Stimulated activated CD8-positive, alpha-beta memory T cell treated with anti-CD3 and anti-CD28 coated beads, Interleukin-7, amount 100 ng/mL, for 4 hours (primary cell): ENCODE results near the gene JMJD4.
A peak's percentile ranks its signal among the peaks of the same experiment; 100 is the strongest.
"Not testable (repeated sequence)": the region's sequence is repeated elsewhere in the genome, so short reads cannot be mapped to it uniquely, and the experiment has no call there.

ENCODE experiments used
- DNase-seq, 2 donors: peaks; one replicate each; pipeline ENCODE4 v3.0.0-alpha.2; 2020; ENCODE audit warnings: low read depth in 2 of 2

The JMJD4 gene

DNA sequence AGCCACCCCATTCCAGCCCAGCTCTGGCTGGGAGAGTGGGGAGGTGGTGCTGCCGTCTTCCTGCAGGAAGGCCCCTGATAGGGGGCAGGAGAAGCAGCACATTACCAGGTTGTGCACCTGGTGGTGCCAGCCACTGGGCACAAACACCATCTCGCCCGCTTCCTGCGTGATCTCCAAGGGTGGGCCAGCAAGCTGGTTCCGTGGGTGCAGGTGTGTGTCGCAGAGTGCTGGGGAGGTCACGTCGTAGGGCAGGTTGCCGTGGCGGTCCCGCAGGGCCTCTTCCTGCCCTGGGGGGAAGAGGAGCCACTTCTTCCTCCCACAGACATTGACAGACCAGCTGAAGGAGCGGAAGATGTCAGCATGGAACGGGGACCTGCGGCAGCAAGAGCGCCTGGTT lies 1.8 kb downstream of the JMJD4 start:
- DNase-seq: no peak

DNA sequence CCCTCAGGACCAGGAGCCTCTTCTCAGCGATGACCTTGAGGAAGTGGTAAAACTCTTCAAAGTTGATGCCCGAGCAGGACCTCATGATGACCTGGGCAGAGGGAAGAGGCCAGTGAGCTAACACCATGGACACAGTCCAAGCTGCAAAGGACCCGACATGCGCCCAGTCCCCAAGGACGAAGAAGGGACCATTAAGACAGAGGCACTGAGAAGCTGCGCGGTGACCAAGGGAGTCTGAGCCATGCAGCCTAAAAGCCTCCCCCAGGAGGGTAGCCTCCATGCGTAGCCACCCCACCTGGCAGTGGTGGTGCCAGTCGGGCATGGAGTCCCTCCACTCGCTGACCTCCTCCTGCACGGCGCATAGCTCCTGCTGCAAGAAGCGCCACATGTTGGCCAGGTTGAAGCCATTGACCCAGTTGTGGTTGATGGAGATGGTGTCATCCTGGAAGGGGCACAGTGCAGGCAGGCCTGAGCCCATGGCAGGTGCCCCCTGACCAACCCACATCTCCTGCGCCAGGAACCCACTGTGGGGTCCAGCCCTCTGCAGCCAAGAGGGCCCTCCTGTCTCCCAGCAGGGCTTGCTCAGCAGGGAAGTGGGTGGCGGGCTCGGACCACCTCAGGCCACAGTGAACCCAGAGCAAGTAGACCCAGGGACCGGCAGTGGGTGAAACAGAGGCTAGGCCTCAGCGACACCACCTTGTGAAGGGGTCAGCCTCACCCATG lies 2.4 kb downstream of the JMJD4 start:
- DNase-seq: no peak

DNA sequence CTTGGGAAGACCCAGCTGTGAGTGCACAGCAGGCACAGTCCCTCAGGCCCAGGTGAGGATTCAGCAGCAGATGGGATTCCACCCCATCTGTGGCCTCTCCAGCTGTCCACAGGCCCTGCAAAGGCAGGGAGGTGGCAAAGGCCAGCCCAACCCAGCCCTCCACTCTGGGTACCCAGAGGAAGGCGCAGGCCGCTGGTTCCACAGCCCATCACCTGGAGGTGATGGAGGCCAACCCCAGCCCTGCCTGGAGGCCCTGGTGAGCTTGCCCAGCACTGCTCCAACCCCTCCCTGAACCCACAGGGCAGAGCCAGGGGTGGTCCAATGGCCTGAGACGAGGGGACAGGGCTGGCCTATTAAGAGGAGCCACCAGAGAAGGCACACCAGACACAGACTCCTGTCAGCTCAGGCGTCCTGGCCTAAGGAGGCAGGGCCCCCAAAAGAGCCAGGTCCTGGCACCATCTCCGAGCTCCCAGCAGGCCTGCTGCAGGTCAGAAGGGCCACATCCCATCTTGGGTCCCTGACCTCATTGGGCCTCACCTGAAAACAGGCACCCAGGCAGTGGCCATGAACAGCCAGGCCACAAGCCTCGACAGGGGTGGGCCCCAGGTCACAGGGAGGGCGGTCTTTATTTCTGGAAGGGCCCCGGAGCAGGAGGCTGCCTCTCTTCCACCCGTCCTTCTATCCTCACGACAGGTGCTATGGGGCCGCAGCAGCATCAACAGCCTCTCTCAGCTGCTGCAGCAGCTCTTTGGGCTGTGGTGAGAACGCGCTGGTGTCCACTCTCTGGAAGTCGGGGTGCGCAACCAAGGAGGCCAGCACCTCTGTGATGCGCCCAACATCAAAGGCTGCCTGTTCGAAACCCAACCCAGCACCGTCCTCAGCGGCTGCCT lies 3.2 kb downstream of the JMJD4 start:
- no peak for DNase-seq

DNA sequence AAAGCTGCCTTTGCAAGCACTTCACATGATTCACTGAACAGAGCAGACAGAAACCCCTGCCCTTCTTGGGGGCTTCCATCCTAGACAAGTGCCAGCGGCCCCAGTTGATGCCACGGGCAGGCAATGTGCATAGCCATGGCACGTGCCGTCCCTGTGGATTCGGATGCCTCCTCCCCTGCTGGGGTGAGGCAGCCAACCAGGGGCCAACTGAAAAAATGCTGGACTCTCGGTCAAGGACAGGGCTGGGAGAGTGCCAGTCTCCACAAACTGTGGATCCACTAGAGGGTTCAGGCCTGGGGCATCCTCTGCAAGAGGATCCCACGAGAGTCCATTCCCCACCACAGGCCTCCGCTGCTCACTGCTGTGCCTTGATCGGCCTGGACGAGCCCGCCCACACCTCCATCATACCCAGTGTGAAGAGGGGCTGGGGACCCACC lies 3.8 kb downstream of the JMJD4 start:
- no peak for DNase-seq

DNA sequence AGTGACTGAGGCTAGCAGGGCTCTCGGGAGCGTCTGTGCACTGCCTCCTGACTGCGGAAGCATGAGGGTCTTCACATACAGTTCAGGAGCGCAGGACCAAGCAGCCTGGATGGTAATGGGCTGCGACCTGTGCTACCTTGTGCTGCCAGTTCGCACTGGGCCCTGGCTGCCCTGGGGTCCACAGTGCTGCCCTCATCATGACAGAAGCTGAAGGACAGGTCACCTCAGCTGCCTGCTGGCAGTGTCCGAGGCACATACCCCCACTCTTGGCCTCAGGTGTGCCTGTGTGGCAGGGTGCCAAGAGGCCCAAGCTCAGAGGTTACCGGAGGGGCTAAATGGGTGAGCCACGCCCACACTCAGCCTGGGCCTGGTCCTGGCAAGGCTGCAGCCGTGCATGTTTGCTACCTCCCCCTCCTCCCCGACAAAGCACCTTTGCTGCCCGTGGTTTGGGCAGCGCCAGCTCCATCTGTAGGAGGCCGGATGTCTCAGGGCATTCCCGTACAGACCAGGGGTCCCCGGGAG lies 4.4 kb downstream of the JMJD4 start:
- no peak for DNase-seq

DNA sequence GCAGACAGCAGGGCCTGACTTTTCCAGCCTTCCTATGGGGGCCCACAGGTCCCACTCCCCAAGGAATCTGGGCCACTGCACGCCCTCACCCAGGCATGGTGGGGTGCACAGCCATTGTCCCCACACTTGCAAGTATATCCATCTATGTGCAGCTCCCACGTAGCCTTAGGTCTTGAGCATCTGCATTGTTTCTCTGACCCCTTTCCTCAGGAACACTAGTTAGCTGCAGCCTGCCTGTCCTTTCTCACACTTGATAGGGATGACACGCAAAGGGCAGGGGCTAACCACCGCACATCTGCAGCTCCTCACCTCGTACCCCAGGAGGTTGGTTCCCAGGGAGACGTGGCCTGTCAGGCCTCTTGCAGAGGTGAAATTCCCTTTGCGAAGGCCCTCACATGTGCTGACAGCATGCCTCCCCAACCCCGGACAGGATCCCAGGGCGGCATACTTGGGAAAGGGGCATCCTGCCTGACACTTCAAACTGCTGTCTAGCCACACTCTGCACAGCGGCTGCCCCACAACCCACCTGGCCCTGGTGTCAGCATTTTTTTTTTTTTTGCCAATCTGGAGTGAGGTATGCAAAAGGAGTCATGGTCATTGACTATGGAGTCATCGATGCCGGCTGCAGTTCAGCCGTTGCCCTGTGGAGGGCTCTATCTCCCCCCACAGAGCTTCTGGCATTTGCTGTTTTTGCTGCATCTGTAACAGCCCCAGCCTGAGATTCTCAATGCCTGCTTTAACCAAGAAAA lies 5.0 kb downstream of the JMJD4 start:
- DNase-seq: no peak

DNA sequence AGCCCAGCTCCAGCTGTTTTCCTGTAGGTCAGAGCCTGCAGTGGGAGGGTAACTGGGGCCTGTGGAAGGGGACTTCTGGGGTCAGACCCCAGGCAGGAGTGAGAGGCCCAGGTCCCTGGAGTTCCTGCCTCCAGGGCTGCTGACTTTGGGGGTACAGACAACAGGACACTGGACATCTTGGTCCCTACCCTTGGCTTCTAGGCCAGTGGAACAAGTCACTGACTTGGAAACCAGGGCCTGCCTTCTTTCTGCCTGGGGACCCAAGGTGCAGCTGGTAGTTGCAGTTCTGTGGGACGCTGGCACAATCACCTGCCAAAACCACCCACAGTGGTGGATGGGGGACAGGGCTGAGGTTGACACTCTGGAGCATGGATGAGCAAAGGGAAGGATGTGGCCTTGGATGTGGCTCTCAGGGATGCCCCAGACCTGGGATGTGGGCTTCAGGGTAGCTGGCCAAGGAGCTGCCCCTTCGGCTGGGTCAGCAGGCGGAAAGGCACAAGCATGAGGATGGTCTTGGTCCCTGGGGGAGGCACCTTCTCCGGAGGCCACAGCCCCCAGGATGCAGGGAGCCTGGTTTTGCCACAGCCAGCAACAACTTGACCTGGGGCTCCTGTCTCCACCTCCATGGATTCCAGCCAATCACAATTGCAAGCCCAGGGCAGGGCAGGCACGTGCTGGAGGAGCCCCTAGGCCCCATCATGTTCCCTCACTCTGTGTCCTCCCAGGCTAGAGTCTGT lies 5.8 kb downstream of the JMJD4 start:
- DNase-seq: no peak

DNA sequence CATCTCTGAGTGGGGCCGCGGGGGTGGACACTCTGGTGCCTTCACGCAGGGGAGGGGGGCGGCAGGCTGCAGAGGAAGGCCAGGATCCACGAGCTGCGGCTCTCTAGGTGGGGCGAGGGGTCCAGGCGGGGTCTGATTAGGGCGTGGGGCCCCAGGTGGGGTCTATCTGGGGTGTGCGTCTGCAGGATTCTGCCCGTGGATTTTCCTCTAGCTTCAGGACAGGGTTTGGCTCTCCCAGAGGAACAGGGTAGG lies 6.3 kb downstream of the JMJD4 start:
- DNase-seq: no peak

DNA sequence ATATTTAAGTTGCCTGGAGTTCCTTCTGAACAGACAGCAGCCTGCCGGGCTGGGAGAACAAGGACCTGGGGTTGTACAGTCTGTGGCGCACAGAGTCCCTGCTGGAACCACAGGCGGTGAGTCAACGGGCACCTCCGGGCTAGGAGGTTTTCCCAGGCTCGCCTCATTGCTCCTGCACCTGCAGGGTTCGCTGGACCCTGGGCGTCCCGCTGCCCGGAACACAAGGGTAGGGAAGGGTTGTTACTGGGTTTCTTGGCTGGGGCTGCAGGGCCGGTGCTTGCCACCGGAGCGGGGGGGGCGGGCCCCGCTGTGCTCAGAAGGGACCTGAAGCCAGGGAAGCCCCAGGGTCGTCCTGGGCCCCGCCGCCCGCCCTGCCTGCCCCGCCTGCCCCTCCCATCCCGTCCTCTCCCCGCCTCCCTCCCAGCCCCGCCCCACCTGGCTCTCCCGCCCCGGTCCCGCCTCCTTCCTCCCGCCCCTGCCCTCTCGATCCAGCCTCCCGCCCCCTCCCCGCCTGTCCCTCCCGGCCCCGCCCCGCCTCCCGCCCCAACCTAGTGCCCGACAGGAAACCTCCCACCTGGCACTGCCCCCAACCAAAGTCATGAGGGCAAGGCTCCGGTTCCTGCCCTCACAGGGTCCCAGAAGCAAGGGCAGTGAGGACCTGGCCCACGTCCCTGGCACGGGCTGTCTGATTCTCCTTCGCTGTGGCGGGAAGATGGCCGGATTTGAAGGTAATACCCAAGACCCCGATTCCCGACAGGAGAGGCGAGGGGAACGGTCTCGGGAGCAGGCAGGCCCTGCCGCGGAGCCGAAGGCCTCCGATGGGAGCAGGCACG lies 6.8 kb downstream of the JMJD4 start:
- DNase-seq: peak; percentile 21 to 65

DNA sequence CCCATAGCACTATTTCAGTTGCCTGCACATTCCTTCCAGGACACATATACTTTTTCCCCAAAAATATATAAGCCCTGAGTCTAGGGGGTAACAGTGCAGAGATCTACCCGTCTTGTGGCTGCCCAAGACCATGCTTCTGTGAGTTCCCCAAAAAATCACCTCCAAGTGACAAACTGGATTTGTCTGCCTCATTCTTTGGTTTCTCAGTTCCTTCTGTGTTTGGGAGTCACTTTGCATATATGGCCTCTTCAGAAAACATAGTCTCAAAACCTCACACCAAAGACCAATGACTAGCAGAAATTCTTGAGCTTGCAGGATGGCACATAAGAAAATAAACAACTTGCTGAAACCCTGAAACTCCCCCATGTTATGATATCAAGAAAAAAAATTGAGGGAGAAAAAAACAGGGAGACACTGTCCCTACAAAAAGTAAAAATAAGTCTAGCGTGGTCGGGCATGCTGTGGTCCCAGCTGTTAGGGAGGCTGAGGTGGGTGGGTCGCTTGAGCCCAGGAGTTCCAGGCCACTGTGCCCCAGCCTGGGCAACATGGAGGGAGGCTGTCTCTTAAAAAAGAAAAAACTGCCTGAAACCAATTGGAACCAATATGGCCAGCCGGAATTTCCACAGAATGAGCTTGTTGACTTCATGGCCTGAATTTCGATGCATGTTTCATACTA lies 8.0 kb downstream of the JMJD4 start:
- no peak for DNase-seq

DNA sequence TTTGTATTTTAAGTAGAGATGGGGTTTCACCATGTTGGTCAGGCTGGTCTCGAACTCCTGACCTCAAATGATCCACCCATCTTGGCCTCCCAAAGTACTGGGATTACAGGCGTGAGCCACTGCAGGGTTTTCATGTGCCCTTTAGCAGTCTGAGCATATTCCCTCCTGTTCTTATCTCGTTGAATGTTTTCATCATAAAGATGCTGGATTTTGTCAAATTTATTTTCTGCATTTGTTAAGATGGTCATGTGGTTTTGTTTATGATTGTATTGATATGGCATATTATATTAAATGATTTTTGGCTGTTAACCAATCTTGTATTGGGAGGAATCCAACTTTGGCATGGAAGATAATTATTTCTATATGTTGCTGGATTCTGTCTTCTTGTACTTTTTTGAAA lies 8.8 kb downstream of the JMJD4 start:
- DNase-seq: no peak

DNA sequence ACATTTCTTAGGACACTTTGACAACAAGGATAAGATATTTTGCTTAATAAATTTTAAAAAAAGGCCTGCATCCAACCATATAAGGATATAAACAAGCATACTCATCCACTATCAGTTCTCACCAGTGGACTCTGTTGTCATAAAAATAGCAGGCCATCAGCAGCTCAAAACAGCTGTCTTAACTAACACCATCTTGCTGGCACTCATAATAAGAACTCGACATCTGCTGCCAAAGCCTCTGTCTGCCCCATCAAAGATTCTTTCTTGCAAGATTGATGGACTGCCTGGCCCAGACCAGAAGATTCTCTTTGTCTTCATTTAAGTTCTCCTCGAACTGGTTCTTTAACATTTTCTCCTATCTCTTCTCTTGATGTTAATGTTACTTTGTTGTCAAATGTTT lies 10.1 kb downstream of the JMJD4 start:
- no peak for DNase-seq

DNA sequence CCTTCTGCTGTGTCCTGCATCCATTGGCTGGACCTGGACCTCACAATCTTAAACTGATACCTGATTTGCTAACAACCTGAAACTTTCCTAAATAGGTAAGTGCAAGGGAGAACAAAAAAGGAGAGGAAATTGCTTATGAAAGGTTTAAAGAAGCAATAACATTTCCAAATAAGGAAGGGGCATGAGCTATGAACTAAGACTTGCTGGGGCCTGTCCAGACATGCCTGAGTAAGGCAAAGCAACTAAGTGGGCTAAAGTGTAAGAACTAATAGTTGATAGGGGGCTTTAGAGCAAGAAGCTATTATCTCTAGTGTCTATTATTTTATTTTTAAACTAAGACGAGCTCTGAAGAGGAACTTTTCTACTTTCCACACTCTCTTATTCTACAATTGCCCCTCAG lies 11.6 kb downstream of the JMJD4 start:
- DNase-seq: no peak

DNA sequence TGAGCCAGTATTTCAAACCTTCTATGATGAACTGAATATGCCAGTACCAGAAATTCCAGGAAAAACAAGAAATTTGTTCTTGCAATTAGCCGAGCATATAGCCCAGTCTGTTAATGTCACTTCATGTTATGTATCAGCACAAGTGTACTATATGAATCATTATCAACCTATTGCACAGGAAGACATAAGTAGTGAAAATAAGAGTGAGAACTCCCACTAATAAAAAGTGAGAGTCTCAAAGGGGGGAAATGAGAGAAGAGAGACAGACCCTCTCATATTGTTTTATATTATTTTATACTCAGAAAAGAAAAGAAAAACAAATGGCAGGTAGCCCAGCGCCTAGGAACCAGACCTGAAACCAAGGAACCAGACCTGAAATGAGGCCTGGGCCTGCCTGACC lies 16.2 kb downstream of the JMJD4 start:
- no peak for DNase-seq

DNA sequence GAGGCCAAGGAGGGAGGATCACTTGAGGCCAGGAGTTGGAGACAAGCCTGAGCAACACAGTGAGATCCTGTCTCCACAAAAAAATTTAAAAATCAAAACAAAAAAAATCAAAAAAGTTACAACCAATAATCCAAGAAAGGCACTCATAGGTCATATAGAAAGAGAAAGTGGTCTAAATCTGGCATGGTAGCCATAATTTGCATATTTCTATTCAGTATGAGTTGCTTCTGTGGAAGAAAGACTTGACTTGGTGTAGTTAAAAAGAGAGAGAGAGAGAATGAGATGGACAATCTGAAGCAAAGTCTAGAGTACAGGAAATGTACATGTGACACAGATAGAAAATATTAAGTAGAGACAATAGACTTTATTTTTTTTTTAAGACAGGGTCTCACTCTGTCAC lies 22.5 kb downstream of the JMJD4 start:
- DNase-seq: no peak

DNA sequence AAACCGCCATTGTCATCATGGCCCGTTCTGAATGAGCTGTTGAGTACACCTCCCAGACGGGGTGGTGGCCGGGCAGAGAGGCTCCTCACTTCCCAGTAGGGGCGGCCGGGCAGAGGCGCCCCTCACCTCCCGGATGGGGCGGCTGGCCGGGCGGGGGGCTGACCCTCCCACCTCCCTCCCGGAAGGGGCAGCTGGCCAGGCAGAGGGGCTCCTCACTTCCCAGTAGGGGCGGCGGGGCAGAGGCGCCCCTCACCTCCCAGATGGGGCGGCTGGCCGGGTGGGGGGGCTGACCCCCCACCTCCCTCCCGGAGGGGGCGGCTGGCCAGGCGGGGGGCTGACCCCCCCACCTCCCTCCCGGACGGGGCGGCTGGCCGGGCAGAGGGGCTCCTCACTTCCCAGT lies 24.6 kb downstream of the JMJD4 start:
- DNase-seq: not testable (repeated sequence)

DNA sequence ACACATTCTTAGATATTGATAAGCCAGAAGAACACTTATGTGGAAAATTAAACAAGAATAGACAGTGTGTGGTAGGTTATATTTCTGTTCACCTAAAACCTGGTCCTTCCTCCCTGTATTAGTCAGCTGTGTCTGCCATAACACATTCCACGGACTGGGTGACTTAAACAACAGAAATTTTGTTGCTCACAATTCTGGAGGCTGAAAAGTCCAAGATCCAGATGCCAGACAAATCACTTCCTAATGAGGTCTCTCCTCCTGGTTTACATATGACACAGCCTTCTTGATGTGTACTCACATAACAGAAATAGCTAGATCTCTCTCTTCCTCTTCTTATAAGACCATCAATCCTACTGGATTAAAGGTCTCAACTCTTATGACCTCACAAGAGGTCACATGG lies 25.7 kb downstream of the JMJD4 start:
- DNase-seq: no peak

DNA sequence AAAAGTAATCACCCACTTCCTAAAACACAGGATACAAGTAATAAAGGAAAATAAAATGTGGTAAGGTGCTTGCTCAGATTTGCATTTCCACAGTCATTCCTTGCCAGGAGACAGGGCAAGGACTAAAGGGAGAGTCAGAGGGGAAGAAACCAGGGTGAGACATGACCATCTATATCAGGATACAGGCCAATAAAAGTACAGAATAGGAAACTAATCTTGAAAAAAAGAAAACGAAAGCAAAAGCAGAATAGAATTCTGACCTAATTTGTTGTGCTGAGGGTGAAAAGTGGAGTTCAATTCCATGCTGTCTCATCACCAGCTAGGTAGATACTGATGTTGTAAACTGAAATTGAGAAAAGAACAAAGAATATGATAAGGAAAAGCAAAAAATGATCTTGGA lies 27.3 kb downstream of the JMJD4 start:
- DNase-seq: no peak

DNA sequence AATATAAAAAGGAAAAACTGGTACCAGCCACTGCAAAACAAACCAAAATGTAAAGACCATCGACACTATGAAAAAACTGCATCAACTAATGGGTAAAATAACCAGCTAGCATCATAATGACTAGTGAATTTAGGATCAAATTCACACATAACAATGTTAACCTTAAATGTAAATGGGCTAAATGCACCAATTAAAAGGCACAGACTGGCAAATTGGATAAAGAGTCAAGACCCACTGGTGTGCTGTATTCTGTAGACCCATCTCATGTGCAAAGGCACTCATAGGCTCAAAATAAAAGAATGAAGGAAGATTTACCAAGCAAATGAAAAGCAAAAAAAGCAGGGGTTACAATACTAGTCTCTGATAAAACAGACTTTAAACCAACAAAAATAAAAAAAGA lies 33.5 kb downstream of the JMJD4 start:
- DNase-seq: not testable (repeated sequence)

DNA sequence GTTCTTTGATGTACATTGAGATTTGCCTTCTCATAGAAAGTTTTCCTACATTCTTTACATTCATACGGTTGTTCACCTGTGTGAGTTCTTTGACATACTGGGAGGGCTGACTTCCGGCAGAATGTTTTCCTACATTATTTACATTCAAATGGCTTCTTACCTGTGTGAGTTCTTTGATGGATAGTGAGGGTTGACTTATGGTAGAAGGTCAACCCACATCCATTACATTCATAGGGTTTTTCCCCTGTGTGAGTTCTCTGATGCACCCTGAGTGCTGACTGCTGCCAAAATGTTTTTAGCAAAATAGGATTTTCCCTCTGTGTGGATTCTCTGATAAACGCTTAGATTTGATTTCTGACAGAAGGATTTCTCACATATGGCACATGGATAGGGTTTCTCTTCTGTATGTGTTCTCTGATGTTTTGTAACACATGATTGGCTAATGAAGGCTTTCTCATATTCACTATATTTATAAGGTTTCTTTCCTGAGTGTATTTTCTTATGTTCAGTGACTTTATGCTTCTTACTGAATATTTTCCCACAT lies 37.7 kb downstream of the JMJD4 start:
- DNase-seq: no peak
